Heart left ventricle (tissue), 16 donors: Measurements from ENCODE around the gene SPPL2B. TPM values are rescaled to one million over a fixed set of nuclear protein-coding genes. Genes with fewer than 3 reads are reported as not detected.
"Not testable (repeated sequence)": the region's sequence is repeated elsewhere in the genome, so short reads cannot be mapped to it uniquely, and the experiment has no call there.

Experiments
- ATAC-seq, 4 donors: fragments of 200-7000 bp; cut with Tn5 transposase; one replicate each; pipeline ENCODE4 v1.9.1; 2020 to 2022; ENCODE audit warnings: moderate library complexity in 4 of 4, mild to moderate bottlenecking in 3 of 4, moderate number of reproducible peaks in 1 of 4
- DNase-seq, 5 donors: peaks; one replicate each; pipeline ENCODE4 v3.0.0-alpha.2; 2020
- H3K27ac ChIP-seq, 12 donors: fragments of 200-600 bp; sonication (generic) in 4 of 12; one replicate each; pipeline versions ENCODE4 v1.5.0 to v1.8.0; 2016 to 2022; ENCODE audit warnings: mild to moderate bottlenecking in 2 of 12
- H3K27me3 ChIP-seq, 9 donors: fragments of 200-600 bp; sonication (generic) in 2 of 9; one replicate each; pipeline versions ENCODE4 v1.5.1 to v1.8.0; 2016 to 2022; ENCODE audit warnings: mild to moderate bottlenecking in 3 of 9
- H3K36me3 ChIP-seq, 9 donors: fragments of 200-600 bp; sonication (generic) in 2 of 9; one replicate each; pipeline versions ENCODE4 v1.5.0 to v1.8.0; 2018 to 2022; ENCODE audit warnings: mild to moderate bottlenecking in 2 of 9
- H3K4me1 ChIP-seq, 12 donors: fragments of 200-600 bp; sonication (generic) in 4 of 12; one replicate each; pipeline versions ENCODE4 v1.5.0 to v1.8.0; 2016 to 2022; ENCODE audit warnings: mild to moderate bottlenecking in 3 of 12
- H3K4me3 ChIP-seq, 12 donors: fragments of 200-600 bp; sonication (generic) in 4 of 12; one replicate each; pipeline versions ENCODE4 v1.5.0 to v1.8.0; 2017 to 2022; ENCODE audit warnings: mild to moderate bottlenecking in 9 of 12, moderate library complexity in 4 of 12
- H3K9me3 ChIP-seq, 12 donors: fragments of 200-600 bp; sonication (generic) in 4 of 12; one replicate each; pipeline versions ENCODE4 v1.5.0 to v1.8.0; 2016 to 2022; ENCODE audit warnings: mild to moderate bottlenecking in 1 of 12
- POLR2A ChIP-seq, 2 donors: fragments of 450-650 bp; IDR thresholded peaks; one replicate each; pipeline ENCODE4 v1.6.1; 2017; ENCODE audit warnings: antibody characterized with exemption in 2 of 2, mild to moderate bottlenecking in 2 of 2, moderate library complexity in 2 of 2
- WGBS, 4 donors: extraction: QIAGEN DNeasy Blood & Tissue Kit in 2 of 4; methylation state at CpG; one replicate each; pipeline versions ENCODE4 v1.1.5 to v1.1.7; 2013 to 2018; 5-methylcytosine and 5-hydroxymethylcytosine counted together
- intact Hi-C, 10 donors: fragments of 100-400 bp; cut with DNase I; formaldehyde crosslinking; loops; one replicate each; pipeline versions ENCODE4 v1.11.1 to v1.14.2; 2022
- polyA plus RNA-seq, 2 donors: library from polyadenylated mRNA; stranded (reverse); fragments of 200-250 nt; gene quantifications; one replicate each; pipeline ENCODE4 v1.2.3, GENCODE V29; 2013
- total RNA-seq, 9 donors: library from RNA; depleted of rRNA in 2 of 9; stranded (reverse); fragments of >200 nt in 2 of 9; fragmentation: NEBNext Ultra II Directional in 3 of 9; extraction: Animal tissue kit (Norgen Biotek cat#: 25700) in 3 of 9; gene quantifications; one replicate each; pipeline versions ENCODE4 v1.1.0 to v1.2.4, GENCODE V29; 2016 to 2023
- TF ChIP-seq, protein P1 (sequence below), 12 donors: fragments of 200-600 bp; sonication (generic) in 4 of 12; IDR thresholded peaks; one replicate each; pipeline versions ENCODE4 v1.5.0 to v1.8.0; 2018 to 2022; ENCODE audit warnings: antibody characterized with exemption in 12 of 12, mild to moderate bottlenecking in 5 of 12
- donor health status: ischemic (EF 13 %, LVEDD 7.1; RV severe dilation, severe dysfunction).
- donor health status: healthy with polysubstance abuse.
- donor health status: DM: no; HTN: yes; CAD: no.
- donor health status: DM: no; HTN: no; CAD: no.
- donor health status: ischemic (EF 25% LVEDD 6.9; RV normal size, moderate dysfunction).
- donor health status: ischemic (EF 25% LVEDD 5.7; RV mildly dilated, moderate dysfunction).
- donor health status: healthy.
- donor health status: DM: yes; HTN: yes; CAD: no.
- donor health status: ischemic (EF 35%, LVEDD 5.7; RV mildly dilated, moderate dysfunction).
- donor health status: nonischemic (EF 11% LVEDD 7.7; RV severe dilation, severe dysfunction).
- donor health status: DM: yes; HTN: yes; CAD: no.
- donor health status: PGD.
- donor health status: ischemic (EF 29% LVEDD 5.4; RV normal size, mild dysfunction).
- donor health status: nonischemic (EF 23%, LVEDD 6.1; RV moderate dilation, normal function).

SPPL2B gene
- total and polyA plus RNA-seq, 11 donors, result 17.6 to 31.2 (median 21.6) TPM

GRCh38 chr19:2392366-2392765 is 63.9 kb downstream of the SPPL2B start:
- TF ChIP-seq, protein P1, sequence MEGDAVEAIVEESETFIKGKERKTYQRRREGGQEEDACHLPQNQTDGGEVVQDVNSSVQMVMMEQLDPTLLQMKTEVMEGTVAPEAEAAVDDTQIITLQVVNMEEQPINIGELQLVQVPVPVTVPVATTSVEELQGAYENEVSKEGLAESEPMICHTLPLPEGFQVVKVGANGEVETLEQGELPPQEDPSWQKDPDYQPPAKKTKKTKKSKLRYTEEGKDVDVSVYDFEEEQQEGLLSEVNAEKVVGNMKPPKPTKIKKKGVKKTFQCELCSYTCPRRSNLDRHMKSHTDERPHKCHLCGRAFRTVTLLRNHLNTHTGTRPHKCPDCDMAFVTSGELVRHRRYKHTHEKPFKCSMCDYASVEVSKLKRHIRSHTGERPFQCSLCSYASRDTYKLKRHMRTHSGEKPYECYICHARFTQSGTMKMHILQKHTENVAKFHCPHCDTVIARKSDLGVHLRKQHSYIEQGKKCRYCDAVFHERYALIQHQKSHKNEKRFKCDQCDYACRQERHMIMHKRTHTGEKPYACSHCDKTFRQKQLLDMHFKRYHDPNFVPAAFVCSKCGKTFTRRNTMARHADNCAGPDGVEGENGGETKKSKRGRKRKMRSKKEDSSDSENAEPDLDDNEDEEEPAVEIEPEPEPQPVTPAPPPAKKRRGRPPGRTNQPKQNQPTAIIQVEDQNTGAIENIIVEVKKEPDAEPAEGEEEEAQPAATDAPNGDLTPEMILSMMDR (IDR thresholded peaks at IDR 0.05), result no peak
- TF ChIP-seq POLR2A (IDR thresholded peaks at IDR 0.05), result no peak
- H3K36me3 ChIP-seq, result no peaks in the 10 kb centered on the region
- H3K27me3 ChIP-seq, result peaks cover 0 to 30% (median 0%) of the 10 kb centered on the region in 9 donors
- no peak for ATAC-seq
- intact Hi-C loops, result loop anchor here (2.0 to 10.0 kb wide), 9 partner anchors 108 to 238 kb away; partner anchors contain the start of genes AP3D1 (in 3 of the 10), PLEKHJ1 (in 3 of the 10), SF3A2 (in 3 of the 10) and PEAK3 (in 1 of the 10)
- H3K4me3 ChIP-seq, result no peak overlapping the region
- H3K4me1 ChIP-seq, result peaks cover 0 to 5% (median 0%) of the 10 kb centered on the region in 12 donors
- DNase-seq, result no peak
- no peak overlapping the region for H3K27ac ChIP-seq
- 58 to 75% (median 60%) methylated on average over 7 of the region's 7 CpGs for WGBS, 4 donors
- H3K9me3 ChIP-seq, result no peaks in the 10 kb centered on the region

DNA sequence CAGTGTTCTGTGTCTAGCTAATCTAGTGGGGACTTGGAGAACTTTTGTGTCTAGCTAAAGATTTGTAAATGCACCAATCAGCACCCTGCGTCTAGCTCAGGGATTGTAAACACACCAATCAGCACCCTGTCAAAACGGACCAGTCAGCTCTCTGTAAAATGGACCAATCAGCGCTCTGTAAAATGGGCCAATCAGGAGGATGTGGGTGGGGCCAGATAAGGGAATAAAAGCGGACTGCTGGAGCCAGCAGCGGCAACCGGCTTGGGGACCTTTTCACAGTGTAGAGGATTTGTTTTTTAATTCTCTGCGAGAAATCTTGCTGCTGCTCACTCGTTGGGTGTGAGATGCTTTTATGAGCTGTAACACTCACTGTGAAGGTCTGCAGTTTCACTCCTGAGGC is 64.4 kb downstream of the SPPL2B start:
- intact Hi-C loops, result loop anchor here (2.0 to 10.0 kb wide), 9 partner anchors 108 to 238 kb away; partner anchors contain the start of genes AP3D1 (in 3 of the 10), PLEKHJ1 (in 3 of the 10), SF3A2 (in 3 of the 10) and PEAK3 (in 1 of the 10)
- peaks cover 0 to 25% (median 0%) of the 10 kb centered on the region in 9 donors for H3K27me3 ChIP-seq
- not testable (repeated sequence) for H3K4me1 ChIP-seq, H3K9me3 ChIP-seq, ATAC-seq, H3K27ac ChIP-seq, H3K4me3 ChIP-seq, DNase-seq, H3K36me3 ChIP-seq
- WGBS, 4 donors, result 72 to 80% (median 77%) methylated on average over 6 to 8 of the region's 8 CpGs

DNA sequence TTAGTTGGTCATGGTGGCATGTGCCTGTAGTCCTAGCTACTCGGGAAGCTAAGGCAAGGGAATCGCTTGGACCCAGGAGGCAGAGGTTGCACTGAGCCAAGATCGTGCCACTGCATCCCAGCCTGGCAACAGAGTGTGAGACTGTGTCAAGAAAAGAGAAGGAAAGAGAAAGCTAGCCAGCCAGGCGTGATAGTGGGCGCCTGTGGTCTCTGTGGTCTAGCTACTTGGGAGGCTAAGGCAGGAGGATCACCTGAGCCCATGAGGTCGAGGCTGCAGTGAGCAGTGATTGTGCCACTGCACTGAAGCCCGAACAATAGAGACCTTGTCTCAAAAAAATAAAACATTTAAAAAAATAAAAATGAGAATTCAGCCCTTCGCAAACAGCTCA is 65.6 kb downstream of the SPPL2B start:
- TF ChIP-seq POLR2A (IDR thresholded peaks at IDR 0.05), result no peak
- TF ChIP-seq, protein P1 (IDR thresholded peaks at IDR 0.05), result no peak
- Histone ChIP-seq H3K27me3 (peaks cover 0 to 18% (median 0%) of the 10 kb centered on the region in 9 donors), H3K27ac (peak overlapping the region in 1 of 12 donors; percentile 64), H3K9me3 (no peaks in the 10 kb centered on the region), H3K36me3 (no peaks in the 10 kb centered on the region), H3K4me3 (peak overlapping the region in 1 of 12 donors; percentile 41), H3K4me1 (peaks cover 0 to 5% (median 0%) of the 10 kb centered on the region in 12 donors)
- intact Hi-C loops, result loop anchor here (5.0 to 10.0 kb wide), 8 partner anchors 109 to 239 kb away; partner anchors contain the start of genes AP3D1 (in 3 of the 10), PLEKHJ1 (in 3 of the 10), SF3A2 (in 3 of the 10) and PEAK3 (in 1 of the 10)
- WGBS, 4 donors, result 71 to 85% (median 76%) methylated on average over 8 of the region's 8 CpGs
- no peak for DNase-seq
- no peak for ATAC-seq

- 69 to 75% (median 72%) methylated on average over 27 of the region's 27 CpGs for whole genome bisulfite sequencing, 4 donors
- Histone ChIP-seq H3K27me3 (peaks cover 0 to 18% (median 0%) of the 10 kb centered on the region in 9 donors), H3K4me1 (peaks cover 0 to 5% (median 0%) of the 10 kb centered on the region in 12 donors), H3K4me3 (peak overlapping the region in 1 of 12 donors; percentile 41), H3K9me3 (no peaks in the 10 kb centered on the region), H3K36me3 (no peaks in the 10 kb centered on the region), H3K27ac (peak overlapping the region in 1 of 12 donors; percentile 64)
- intact Hi-C loops, result loop anchor here (5.0 to 10.0 kb wide), 8 partner anchors 110 to 240 kb away; partner anchors contain the start of genes AP3D1 (in 3 of the 10), PLEKHJ1 (in 3 of the 10), SF3A2 (in 3 of the 10) and PEAK3 (in 1 of the 10)
- TF ChIP-seq POLR2A (IDR thresholded peaks at IDR 0.05), result no peak
- TF ChIP-seq, protein P1 (IDR thresholded peaks at IDR 0.05), result no peak
- ATAC-seq, result peak in 1 of 4 donors; percentile 50
- DNase-seq, result no peak
These were observed 66.2 kb downstream of the SPPL2B start for GRCh38 chr19:2394442-2395292.

DNA sequence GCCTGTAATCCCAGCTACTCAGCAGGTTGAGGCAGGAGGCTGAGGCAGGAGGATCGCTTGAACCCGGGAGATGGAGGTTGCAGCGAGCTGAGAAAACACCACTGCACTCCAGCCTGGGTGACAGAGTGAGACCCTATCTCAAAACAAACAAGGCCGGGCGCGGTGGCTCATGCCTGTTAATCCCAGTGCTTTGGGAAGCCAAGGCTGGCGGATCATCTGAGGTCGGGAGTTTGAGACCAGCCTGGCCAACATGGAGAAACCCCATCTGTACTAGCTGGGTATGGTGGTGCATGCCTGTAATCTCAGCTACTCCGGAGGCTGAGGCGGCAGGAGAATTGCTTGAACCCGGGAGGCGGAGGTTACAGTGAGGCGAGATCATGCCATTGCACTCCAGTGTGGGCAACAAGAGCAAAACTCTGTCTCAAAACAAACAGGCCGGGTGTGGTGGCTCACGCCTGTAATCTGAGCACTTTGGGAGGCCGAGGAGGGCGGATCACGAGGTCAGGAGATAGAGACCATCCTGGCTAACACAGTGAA is 66.9 kb downstream of the SPPL2B start:
- not testable (repeated sequence) for H3K36me3 ChIP-seq, H3K27ac ChIP-seq, ATAC-seq, DNase-seq, H3K4me1 ChIP-seq, H3K9me3 ChIP-seq
- Histone ChIP-seq H3K27me3 (peaks cover 0 to 18% (median 0%) of the 10 kb centered on the region in 9 donors), H3K4me3 (peak overlapping the region in 1 of 12 donors; percentile 41)
- 83 to 92% (median 85%) methylated on average over 18 of the region's 18 CpGs for WGBS, 4 donors
- intact Hi-C loops, result loop anchor here in 6 of 10 donors (10.0 kb wide), 4 partner anchors 111 to 241 kb away; partner anchors contain the start of genes AP3D1 (in 3 of the 6), PLEKHJ1 (in 2 of the 6), SF3A2 (in 2 of the 6) and PEAK3 (in 1 of the 6)

- peaks cover 0 to 18% (median 0%) of the 10 kb centered on the region in 9 donors for H3K27me3 ChIP-seq
- not testable (repeated sequence) for DNase-seq, H3K9me3 ChIP-seq, H3K4me1 ChIP-seq, H3K36me3 ChIP-seq, H3K4me3 ChIP-seq, ATAC-seq, H3K27ac ChIP-seq
- 93 to 96% (median 94%) methylated on average over 7 of the region's 7 CpGs for WGBS, 4 donors
- intact Hi-C loops, result loop anchor here in 6 of 10 donors (10.0 kb wide), 4 partner anchors 112 to 242 kb away; partner anchors contain the start of genes AP3D1 (in 3 of the 6), PLEKHJ1 (in 2 of the 6), SF3A2 (in 2 of the 6) and PEAK3 (in 1 of the 6)
These were observed 68.7 kb downstream of the SPPL2B start for GRCh38 chr19:2397173-2397572.
